Adrenal gland (tissue), 12 donors: ENCODE results near the gene LAMA4. TPM values are rescaled to one million over a fixed set of nuclear protein-coding genes. Genes with fewer than 3 reads are reported as not detected.

Experiments used
- DNase-seq, 7 donors: peaks; one replicate each; pipeline ENCODE4 v3.0.0-alpha.2; 2019 to 2020
- H3K27ac ChIP-seq, 5 donors: fragments of 200-600 bp; sonication (generic) in 4 of 5; 1 replicate in 3 of 5; 2 replicates in 2 of 5; pipeline versions ENCODE4 v1.5.1 to v1.8.0; 2016 to 2020; ENCODE audit warnings: mild to moderate bottlenecking in 1 of 5
- H3K27me3 ChIP-seq: fragments of 200-600 bp; 2 replicates; pipeline ENCODE4 v1.8.0; 2021
- H3K36me3 ChIP-seq, 2 donors: fragments of 200-600 bp; replicated peaks in 1 of 2; 1 replicate in 1 of 2; 2 replicates in 1 of 2; pipeline versions ENCODE4 v1.5.1 to v1.8.0; 2018 to 2022
- H3K4me1 ChIP-seq, 2 donors: fragments of 200-600 bp; replicated peaks in 1 of 2; 1 replicate in 1 of 2; 2 replicates in 1 of 2; pipeline versions ENCODE4 v1.5.1 to v1.8.0; 2018 to 2021
- H3K4me3 ChIP-seq, 4 donors: fragments of 200-600 bp; sonication (generic) in 3 of 4; one replicate each; pipeline ENCODE4 v1.5.1; 2016 to 2018
- H3K9me3 ChIP-seq, 3 donors: fragments of 200-600 bp; sonication (generic) in 1 of 3; replicated peaks in 1 of 3; 1 replicate in 2 of 3; 2 replicates in 1 of 3; pipeline versions ENCODE4 v1.5.1 to v1.8.0; 2016 to 2021
- CTCF ChIP-seq, 6 experiments: fragments of 450-650 bp in 4 of 6; fragments of 200-600 bp in 2 of 6; sonication (generic) in 1 of 6; IDR thresholded peaks; 1 replicate in 5 of 6; 2 replicates in 1 of 6; pipeline versions ENCODE4 v1.5.1 to v1.8.0; 2016 to 2021; ENCODE audit warnings: antibody characterized with exemption in 6 of 6, mild to moderate bottlenecking in 2 of 6, moderate library complexity in 1 of 6
- POLR2A ChIP-seq, 2 donors: fragments of 450-650 bp; IDR thresholded peaks; one replicate each; pipeline ENCODE4 v1.6.1; 2017; ENCODE audit warnings: antibody characterized with exemption in 2 of 2, mild to moderate bottlenecking in 2 of 2, moderate library complexity in 1 of 2
- WGBS, 4 donors: extraction: QIAGEN DNeasy Blood & Tissue Kit in 2 of 4; methylation state at CpG; one replicate each; pipeline versions ENCODE4 v1.1.5 to v1.1.7; 2013 to 2017; 5-methylcytosine and 5-hydroxymethylcytosine counted together
- intact Hi-C, 2 donors: fragments of 100-400 bp; cut with DNase I; formaldehyde crosslinking; loops; one replicate each; pipeline versions ENCODE4 v1.14.1 to v1.15.0; 2022 to 2023
- polyA plus RNA-seq, 3 donors: library from polyadenylated mRNA; stranded (reverse); fragments of 200-250 nt in 2 of 3; fragments of 350-450 nt in 1 of 3; fragmentation: Illumina TruSeq in 1 of 3; extraction: RNeasy Lipid Tissue Mini Kit (QIAGEN cat#74804) in 1 of 3; gene quantifications; one replicate each; pipeline ENCODE4 v1.2.3, GENCODE V29; 2013 to 2014
- total RNA-seq, 9 donors: library from RNA; depleted of rRNA in 4 of 9; stranded (reverse); fragments of >200 nt in 4 of 9; fragments of 120-200 nt in 1 of 9; fragmentation: NEBNext Ultra II Directional in 1 of 9; extraction: Animal tissue kit (Norgen Biotek cat#: 25700) in 1 of 9; gene quantifications; one replicate each; pipeline versions ENCODE4 v1.1.0 to v1.2.4, GENCODE V29; 2013 to 2023
- donor health status: healthy with polysubstance abuse.
- donor health status: Bipolar disorder and iron deficiency.
- donor health status: DM: yes; HTN: yes; CAD: no.
- donor health status: DM: no; HTN: no; CAD: no.
- donor health status: DM: no; HTN: no; CAD: no.
- donor health status: DM: yes; HTN: yes; CAD: no.

The LAMA4 gene
- total and polyA plus RNA-seq, 12 donors: 7.5 to 102 (median 23.3) TPM

- intact Hi-C loops: loop anchor here in 1 of 2 donors (5.0 kb wide), 1 partner anchor 130 kb away; no protein-coding TSS in a partner anchor
- Histone ChIP-seq H3K4me1 (no peaks in the 10 kb centered on the region), H3K27ac (no peak overlapping the region), H3K9me3 (no peaks in the 10 kb centered on the region), H3K36me3 (no peaks in the 10 kb centered on the region), H3K27me3 (no peaks in the 10 kb centered on the region), H3K4me3 (no peak overlapping the region)
- DNase-seq: no peak
- 85 to 96% (median 88%) methylated on average over 1 of the region's 1 CpG for WGBS, 4 donors
- no peak for TF ChIP-seq CTCF (IDR thresholded peaks at IDR 0.05)
- TF ChIP-seq POLR2A (IDR thresholded peaks at IDR 0.05): no peak
Measured at GRCh38 chr6:112177092-112177491, 77.3 kb downstream of the LAMA4 start.

GRCh38 chr6:112176175-112176574 lies 78.2 kb downstream of the LAMA4 start:
- intact Hi-C loops: loop anchor here in 1 of 2 donors (5.0 kb wide), 1 partner anchor 131 kb away; no protein-coding TSS in a partner anchor
- DNase-seq: no peak
- WGBS, 4 donors: 46 to 58% (median 51%) methylated on average over 4 of the region's 4 CpGs
- no peak for TF ChIP-seq CTCF (IDR thresholded peaks at IDR 0.05)
- no peak for TF ChIP-seq POLR2A (IDR thresholded peaks at IDR 0.05)
- no peaks in the 10 kb centered on the region for H3K36me3 ChIP-seq
- H3K4me1 ChIP-seq: no peaks in the 10 kb centered on the region
- no peaks in the 10 kb centered on the region for H3K9me3 ChIP-seq
- no peak overlapping the region for H3K4me3 ChIP-seq
- H3K27ac ChIP-seq: no peak overlapping the region
- no peaks in the 10 kb centered on the region for H3K27me3 ChIP-seq

GRCh38 chr6:112173221-112173804 lies 81.1 kb downstream of the LAMA4 start:
- Histone ChIP-seq H3K27me3 (no peaks in the 10 kb centered on the region), H3K36me3 (peaks cover 0 to 4% of the 10 kb centered on the region in 2 donors), H3K4me1 (no peaks in the 10 kb centered on the region), H3K4me3 (no peak overlapping the region), H3K9me3 (no peaks in the 10 kb centered on the region), H3K27ac (no peak overlapping the region)
- 69 to 83% (median 75%) methylated on average over 2 of the region's 2 CpGs for WGBS, 4 donors
- intact Hi-C loops: no loop called here
- no peak for TF ChIP-seq POLR2A (IDR thresholded peaks at IDR 0.05)
- no peak for DNase-seq

- H3K4me3 ChIP-seq: no peak overlapping the region
- no peak overlapping the region for H3K27ac ChIP-seq
- H3K9me3 ChIP-seq: no peaks in the 10 kb centered on the region
- H3K36me3 ChIP-seq: peaks cover 0 to 4% of the 10 kb centered on the region in 2 donors
- no peaks in the 10 kb centered on the region for H3K4me1 ChIP-seq
- TF ChIP-seq POLR2A (IDR thresholded peaks at IDR 0.05) (no peak), CTCF (IDR thresholded peaks at IDR 0.05) (no peak)
- intact Hi-C loops: no loop called here
- WGBS, 4 donors: 80 to 88% (median 81%) methylated on average over 6 to 7 of the region's 7 CpGs
- DNase-seq: no peak
- H3K27me3 ChIP-seq: no peaks in the 10 kb centered on the region
Measured at GRCh38 chr6:112172540-112172939, 81.8 kb downstream of the LAMA4 start.

- TF ChIP-seq POLR2A (IDR thresholded peaks at IDR 0.05) (no peak), CTCF (IDR thresholded peaks at IDR 0.05) (no peak)
- peaks cover 0 to 4% of the 10 kb centered on the region in 2 donors for H3K36me3 ChIP-seq
- no peaks in the 10 kb centered on the region for H3K4me1 ChIP-seq
- no peaks in the 10 kb centered on the region for H3K27me3 ChIP-seq
- H3K9me3 ChIP-seq: no peaks in the 10 kb centered on the region
- H3K27ac ChIP-seq: no peak overlapping the region
- WGBS, 4 donors: 72 to 92% (median 80%) methylated on average over 1 of the region's 1 CpG
- intact Hi-C loops: loop anchor here in 1 of 2 donors (5.0 kb wide), 1 partner anchor 462 kb away; no protein-coding TSS in a partner anchor
- no peak for DNase-seq
- no peak overlapping the region for H3K4me3 ChIP-seq
Measured at GRCh38 chr6:112169541-112169940, 84.8 kb downstream of the LAMA4 start.
